Measurements from ENCODE around the gene PHLPP2. TPM values are rescaled to one million over a fixed set of nuclear protein-coding genes. Genes with fewer than 3 reads are reported as not detected.

The PHLPP2 gene
- total and polyA plus RNA-seq, 10 of the 15 experiments (the other 5 are each of a cell fraction or from before 2014, with no cell fraction given) = 1.0 to 13.2 (median 7.0) TPM

GRCh38 chr16:71771571-71771970 lies 47.1 kb upstream of the PHLPP2 start:
- intact Hi-C loops (cut with micrococcal nuclease; ENCODE audit: unreplicated experiment) (no loop called here), in situ Hi-C loops (cut with MboI) (no loop called here)

More at GRCh38 chr16:71771571-71771970, 47.1 kb upstream of the PHLPP2 start:
- no peaks in the 10 kb centered on the region for H4K20me1 ChIP-seq (ENCODE audit: control insufficient read depth, insufficient read depth)
- H3K4me1 ChIP-seq (ENCODE audit: control insufficient read depth, insufficient read depth, low read length) = peaks cover 7% of the 10 kb centered on the region; the same call in 1 of the 2 replicates
- no peaks in the 10 kb centered on the region for H3K27me3 ChIP-seq (replicated peaks in 1 of 2; ENCODE audit: control insufficient read depth in 2 of 2, insufficient read depth in 2 of 2, low read length in 1 of 2)
- no peak overlapping the region for H2AFZ ChIP-seq (ENCODE audit: control insufficient read depth, low read depth, low read length)
- DNase-seq (ENCODE audit: low read depth, low spot score) = no peak
- TF ChIP-seq ZNF687 (IDR thresholded peaks at IDR 0.05) = no peak
- TF ChIP-seq SUPT20H (IDR thresholded peaks at IDR 0.05; ENCODE audit: borderline replicate concordance, control insufficient read depth, low read depth, low read length) = no peak
- TF ChIP-seq EED (IDR thresholded peaks at IDR 0.05; ENCODE audit: low read depth) = no peak
- no peak for TF ChIP-seq NBN (IDR thresholded peaks at IDR 0.05)
- TF ChIP-seq WRNIP1 (IDR thresholded peaks at IDR 0.05; ENCODE audit: borderline replicate concordance, low read depth, low read length) = no peak
- no peak for TF ChIP-seq MYB (IDR thresholded peaks at IDR 0.05; ENCODE audit: borderline replicate concordance, low read depth, low read length)
- TF ChIP-seq E2F4 (IDR thresholded peaks at IDR 0.05; ENCODE audit: low read depth, low read length) = no peak
- TF ChIP-seq ZBTB33 (IDR thresholded peaks at IDR 0.05) = no peak
- ChIA-PET POLR2A (no interaction called here), RAD21 (ENCODE audit: unreplicated experiment) (no interaction called here), CTCF (interaction anchor here (0.8 to 1.4 kb wide), 3 partner anchors 17 to 113 kb away, joined by 3 to 5 read pairs (median 3); no protein-coding TSS in a partner anchor), SMC1A (ENCODE audit: uncharacterized antibody, unreplicated experiment) (interaction anchor here (1.1 to 1.3 kb wide), 2 partner anchors 9 to 23 kb away, joined by 3 read pairs; no protein-coding TSS in a partner anchor)
- no TSS peak for BruUV-seq (replicated peaks)
- no peak overlapping the region for H3K4me2 ChIP-seq (ENCODE audit: control insufficient read depth, insufficient read depth)
- no peak overlapping the region for H3K27ac ChIP-seq (ENCODE audit: control insufficient read depth, insufficient read depth)
- H3K9me3 ChIP-seq (replicated peaks; ENCODE audit: control insufficient read depth, insufficient read depth, low read length) = no peaks in the 10 kb centered on the region
- peaks cover 6% of the 10 kb centered on the region for H3K79me2 ChIP-seq (ENCODE audit: control insufficient read depth, insufficient read depth, low read length)
- no peak overlapping the region for H3K4me3 ChIP-seq
- FAIRE-seq = no peak
- ATAC-seq = no peak
- H3K36me3 ChIP-seq (ENCODE audit: control insufficient read depth in 2 of 2, insufficient read depth in 2 of 2, low read length in 1 of 2) = peaks cover 4 to 24% of the 10 kb centered on the region in 2 experiments; a peak in 3 of 4 replicates
- no peak overlapping the region for H3K9ac ChIP-seq (ENCODE audit: control insufficient read depth, insufficient read depth, low read length)

Data from GM12878 (cell line).